ENCODE data around the gene BTD.
A peak's percentile ranks its signal among the peaks of the same experiment; 100 is the strongest.
"Not testable (repeated sequence)": the region's sequence is repeated elsewhere in the genome, so short reads cannot be mapped to it uniquely, and the experiment has no call there.

Gene BTD

GRCh38 chr3:15604584-15604983 is 3.0 kb downstream of the BTD start:
- DNase-seq, result not testable (repeated sequence)

- no peak for DNase-seq
These were observed 4.9 kb downstream of the BTD start for GRCh38 chr3:15606434-15606891.

GRCh38 chr3:15610082-15610759 is 8.7 kb downstream of the BTD start:
- DNase-seq, result no peak

- no peak for DNase-seq
These were observed 9.5 kb downstream of the BTD start for GRCh38 chr3:15611018-15611417.

GRCh38 chr3:15612001-15612400 is 10.5 kb downstream of the BTD start:
- no peak for DNase-seq

- no peak for DNase-seq
These were observed 13.4 kb downstream of the BTD start for GRCh38 chr3:15614958-15615357.

- DNase-seq, result no peak
These were observed 14.5 kb downstream of the BTD start for GRCh38 chr3:15616053-15616452.

- not testable (repeated sequence) for DNase-seq
These were observed 18.3 kb downstream of the BTD start for GRCh38 chr3:15619659-15620464.

GRCh38 chr3:15623535-15624440 is 22.2 kb downstream of the BTD start:
- peak; percentile 21 for DNase-seq

- DNase-seq, result no peak
These were observed 27.4 kb downstream of the BTD start for GRCh38 chr3:15628967-15629366.

- peak; percentile 86 for DNase-seq
These were observed 28.5 kb downstream of the BTD start for GRCh38 chr3:15629860-15630597.

GRCh38 chr3:15630646-15631350 is 29.3 kb downstream of the BTD start:
- peak; percentile 34 for DNase-seq

GRCh38 chr3:15631426-15632211 is 30.1 kb downstream of the BTD start:
- DNase-seq, result no peak

GRCh38 chr3:15632212-15632580 is 30.7 kb downstream of the BTD start:
- no peak for DNase-seq

GRCh38 chr3:15633159-15633558 is 31.6 kb downstream of the BTD start:
- DNase-seq, result no peak

- DNase-seq, result no peak
These were observed 32.4 kb downstream of the BTD start for GRCh38 chr3:15633766-15634598.

- no peak for DNase-seq
These were observed 33.1 kb downstream of the BTD start for GRCh38 chr3:15634671-15635070.

- DNase-seq, result no peak
These were observed 33.6 kb downstream of the BTD start for GRCh38 chr3:15635121-15635661.

GRCh38 chr3:15636028-15636709 is 34.6 kb downstream of the BTD start:
- peak; percentile 81 for DNase-seq

Data from activated CD4-positive, alpha-beta T cell treated with anti-CD3 and anti-CD28 coated beads, Interleukin-2, amount 50 U/mL, for 16 hours (primary cell).